Astrocyte (in vitro differentiated cells and primary cell): ENCODE measurements around the gene MAP4K2.

ENCODE experiments used
- CTCF ChIP-seq: IDR thresholded peaks from 2 replicates; pipeline ENCODE4 v1.5.1; 2011; ENCODE audit warnings: low read depth, mild to moderate bottlenecking, inconsistent platforms, low read length, moderate library complexity; ENCODE audit not compliant: insufficient read depth
- EZH2 ChIP-seq: IDR thresholded peaks from 2 replicates; pipeline ENCODE4 v1.6.1; 2012; ENCODE audit warnings: mild to moderate bottlenecking, low read length, inconsistent platforms; ENCODE audit not compliant: insufficient read depth

- TF ChIP-seq CTCF = no peak
- TF ChIP-seq EZH2 = no peak
Observed at GRCh38 chr11:64776875-64777274, 26.1 kb downstream of the MAP4K2 start.
